Neural crest cell (in vitro differentiated cells): Measurements from ENCODE around the gene RBM4. TPM values are rescaled to one million over a fixed set of nuclear protein-coding genes. Genes with fewer than 3 reads are reported as not detected.

Experiments
- DNase-seq: peaks from one replicate; pipeline ENCODE4 v3.0.0; 2021; ENCODE audit warnings: low read depth, mixed read lengths, low spot score
- H3K27ac Mint-ChIP-seq: one replicate; pipeline ENCODE4 v1.8.0; 2021; ENCODE audit warnings: mild to moderate bottlenecking, mixed read lengths; ENCODE audit not compliant: unreplicated experiment
- H3K27me3 Mint-ChIP-seq: 2 replicates; pipeline ENCODE4 v1.8.0; 2021; ENCODE audit warnings: low read depth, mild to moderate bottlenecking, mixed read lengths
- H3K36me3 Mint-ChIP-seq: 2 replicates; pipeline ENCODE4 v1.8.0; 2021; ENCODE audit warnings: low read depth, mild to moderate bottlenecking, mixed read lengths
- H3K4me1 Mint-ChIP-seq: 2 replicates; pipeline ENCODE4 v1.8.0; 2021; ENCODE audit warnings: mixed read lengths
- H3K4me3 Mint-ChIP-seq: one replicate; pipeline ENCODE4 v1.8.0; 2021; ENCODE audit warnings: mild to moderate bottlenecking, mixed read lengths
- H3K9me3 Mint-ChIP-seq: 2 replicates; pipeline ENCODE4 v1.8.0; 2021; ENCODE audit warnings: mixed read lengths
- CTCF ChIP-seq: fragments of 200-600 bp; sonication (generic); conservative IDR thresholded peaks from 2 replicates; pipeline ENCODE4 v1.5.0; 2021; ENCODE audit warnings: antibody characterized with exemption, mild to moderate bottlenecking
- total RNA-seq: library from RNA; stranded (reverse); gene quantifications from 2 replicates; pipeline ENCODE4 v1.2.1, GENCODE V29; 2021

RBM4 gene
- total RNA-seq, 1 donor from 2014 or later, result 268 TPM

GRCh38 chr11:66674964-66675602 lies 36.6 kb downstream of the RBM4 start:
- Mint-ChIP-seq H3K27ac (no peak overlapping the region), H3K4me1 (peaks cover 57% of the 10 kb centered on the region), H3K27me3 (no peaks in the 10 kb centered on the region), H3K36me3 (peaks cover 9% of the 10 kb centered on the region), H3K9me3 (no peaks in the 10 kb centered on the region), H3K4me3 (peak overlapping the region; percentile 88)
- no peak for TF ChIP-seq CTCF
- no peak for DNase-seq

- H3K27me3 Mint-ChIP-seq, result no peaks in the 10 kb centered on the region
- H3K4me1 Mint-ChIP-seq, result peaks cover 49% of the 10 kb centered on the region
- DNase-seq, result no peak
- no peak for TF ChIP-seq CTCF
- H3K4me3 Mint-ChIP-seq, result peak overlapping the region; percentile 88
- H3K27ac Mint-ChIP-seq, result peak overlapping the region; percentile 99
- peaks cover 9% of the 10 kb centered on the region for H3K36me3 Mint-ChIP-seq
- no peaks in the 10 kb centered on the region for H3K9me3 Mint-ChIP-seq
Measured at GRCh38 chr11:66676282-66676919, 37.9 kb downstream of the RBM4 start.

GRCh38 chr11:66676931-66677598 lies 38.6 kb downstream of the RBM4 start:
- H3K9me3 Mint-ChIP-seq, result no peaks in the 10 kb centered on the region
- TF ChIP-seq CTCF, result no peak
- no peaks in the 10 kb centered on the region for H3K27me3 Mint-ChIP-seq
- H3K4me1 Mint-ChIP-seq, result peaks cover 49% of the 10 kb centered on the region
- H3K4me3 Mint-ChIP-seq, result peak overlapping the region; percentile 88
- peak overlapping the region; percentile 99 for H3K27ac Mint-ChIP-seq
- peak; percentile 8 for DNase-seq
- H3K36me3 Mint-ChIP-seq, result peaks cover 9% of the 10 kb centered on the region

GRCh38 chr11:66677599-66678375 lies 39.3 kb downstream of the RBM4 start, which contains the start of gene RBM4B:
TSS of gene RBM4B (minus strand) at chr11:66677887. CDS start at chr11:66677079, 808 bp downstream.
- Mint-ChIP-seq H3K4me1 (peaks cover 48% of the 10 kb centered on the region), H3K27ac (peak within 1 kb of the TSS; percentile 99), H3K4me3 (peak within 1 kb of the TSS; percentile 88), H3K9me3 (no peaks in the 10 kb centered on the region), H3K36me3 (peaks cover 9% of the 10 kb centered on the region), H3K27me3 (no peaks in the 10 kb centered on the region)
- no peak for TF ChIP-seq CTCF
- peak; percentile 97 for DNase-seq

GRCh38 chr11:66680966-66681645 lies 42.6 kb downstream of the RBM4 start:
- H3K4me1 Mint-ChIP-seq, result peaks cover 26% of the 10 kb centered on the region
- no peak for DNase-seq
- H3K27ac Mint-ChIP-seq, result no peak overlapping the region

More at GRCh38 chr11:66680966-66681645, 42.6 kb downstream of the RBM4 start:
- TF ChIP-seq CTCF, result no peak
- peaks cover 9% of the 10 kb centered on the region for H3K36me3 Mint-ChIP-seq
- H3K9me3 Mint-ChIP-seq, result no peaks in the 10 kb centered on the region
- H3K4me3 Mint-ChIP-seq, result no peak overlapping the region
- H3K27me3 Mint-ChIP-seq, result no peaks in the 10 kb centered on the region
